Mesenchymal stem cell (in vitro differentiated cells and primary cell): ENCODE measurements around the gene BIK.
"Not testable (repeated sequence)": the region's sequence is repeated elsewhere in the genome, so short reads cannot be mapped to it uniquely, and the experiment has no call there.

Experiments used
- DNase-seq: peaks from one replicate; pipeline ENCODE4 v3.0.0-alpha.2; 2013
- H2AFZ ChIP-seq: one replicate; pipeline ENCODE4 v1.6.1; 2013; ENCODE audit warnings: low read depth, mild to moderate bottlenecking, control low read depth, inconsistent platforms, low read length, moderate library complexity
- H2AK5ac ChIP-seq: 2 replicates; pipeline ENCODE4 v1.6.1; 2013; ENCODE audit warnings: low read length, moderate library complexity, mild to moderate bottlenecking, inconsistent platforms; ENCODE audit not compliant: severe bottlenecking
- H2BK120ac ChIP-seq: one replicate; pipeline ENCODE4 v1.6.1; 2013; ENCODE audit warnings: low read depth, mild to moderate bottlenecking, inconsistent platforms, low read length, moderate library complexity
- H2BK12ac ChIP-seq, 2 experiments: one replicate each; pipeline ENCODE4 v1.6.1; 2013; ENCODE audit warnings: inconsistent platforms in 2 of 2, low read length in 2 of 2, mild to moderate bottlenecking in 2 of 2, moderate library complexity in 2 of 2, control low read depth in 1 of 2
- H2BK15ac ChIP-seq: one replicate; pipeline ENCODE4 v1.6.1; 2013; ENCODE audit warnings: mild to moderate bottlenecking, low read depth, inconsistent platforms; ENCODE audit not compliant: poor library complexity, severe bottlenecking
- H2BK5ac ChIP-seq: 2 replicates; pipeline ENCODE4 v1.6.1; 2013; ENCODE audit warnings: low read depth, mild to moderate bottlenecking, low read length, control low read depth, inconsistent platforms; ENCODE audit not compliant: poor library complexity, severe bottlenecking
- H3K14ac ChIP-seq, 2 experiments: one replicate each; pipeline ENCODE4 v1.6.1; 2013; ENCODE audit warnings: inconsistent platforms in 2 of 2, low read length in 2 of 2, control low read depth in 1 of 2, mild to moderate bottlenecking in 1 of 2, moderate library complexity in 1 of 2
- H3K18ac ChIP-seq, 2 experiments: one replicate each; pipeline ENCODE4 v1.6.1; 2013; ENCODE audit warnings: inconsistent platforms in 2 of 2, low read length in 2 of 2, control low read depth in 1 of 2, low read depth in 1 of 2, mild to moderate bottlenecking in 1 of 2
- H3K23ac ChIP-seq, 2 experiments: one replicate each; pipeline ENCODE4 v1.6.1; 2013; ENCODE audit warnings: inconsistent platforms in 2 of 2, low read length in 2 of 2, mild to moderate bottlenecking in 2 of 2, moderate library complexity in 2 of 2, control low read depth in 1 of 2
- H3K27ac ChIP-seq: 2 replicates; pipeline ENCODE4 v1.5.1; 2013; ENCODE audit warnings: mild to moderate bottlenecking, moderate library complexity, low read length, control low read depth, inconsistent platforms; ENCODE audit not compliant: poor library complexity, severe bottlenecking
- H3K27me3 ChIP-seq, 2 experiments: 2 replicates each; pipeline versions ENCODE4 v1.6.1 to v1.7.0; 2013; ENCODE audit warnings: low read length in 2 of 2, mild to moderate bottlenecking in 2 of 2, moderate library complexity in 2 of 2, control low read depth in 1 of 2, inconsistent platforms in 1 of 2; ENCODE audit not compliant: control insufficient read depth in 1 of 2, insufficient read depth in 1 of 2
- H3K36me3 ChIP-seq, 2 experiments: 2 replicates each; pipeline versions ENCODE4 v1.6.1 to v1.7.0; 2013; ENCODE audit warnings: low read length in 2 of 2, control low read depth in 1 of 2, inconsistent platforms in 1 of 2, low read depth in 1 of 2, mild to moderate bottlenecking in 1 of 2; ENCODE audit not compliant: insufficient read depth in 2 of 2, control insufficient read depth in 1 of 2
- H3K4ac ChIP-seq, 2 experiments: one replicate each; pipeline ENCODE4 v1.6.1; 2013; ENCODE audit warnings: inconsistent platforms in 2 of 2, low read length in 2 of 2, mild to moderate bottlenecking in 2 of 2, moderate library complexity in 2 of 2, control low read depth in 1 of 2, low read depth in 1 of 2
- H3K4me1 ChIP-seq: 2 replicates; pipeline ENCODE4 v1.6.1; 2013; ENCODE audit warnings: low read depth, low read length, control low read depth; ENCODE audit not compliant: control insufficient read depth, insufficient read depth
- H3K4me2 ChIP-seq: 2 replicates; pipeline ENCODE4 v1.6.1; 2013; ENCODE audit warnings: low read length, mild to moderate bottlenecking, inconsistent platforms; ENCODE audit not compliant: poor library complexity, severe bottlenecking
- H3K4me3 ChIP-seq, 2 experiments: 2 replicates each; pipeline versions ENCODE4 v1.5.1 to v1.7.0; 2013; ENCODE audit warnings: low read length in 2 of 2, mild to moderate bottlenecking in 2 of 2, control low read depth in 1 of 2, low read depth in 1 of 2; ENCODE audit not compliant: insufficient read depth in 1 of 2
- H3K79me1 ChIP-seq: replicated peaks from 2 replicates; pipeline ENCODE4 v1.6.1; 2013; ENCODE audit warnings: mild to moderate bottlenecking, control low read depth, low read length, inconsistent platforms; ENCODE audit not compliant: poor library complexity, severe bottlenecking
- H3K9ac ChIP-seq: 2 replicates; pipeline ENCODE4 v1.7.0; 2013; ENCODE audit warnings: mild to moderate bottlenecking, low read length, moderate library complexity
- H3K9me3 ChIP-seq: 2 replicates; pipeline ENCODE4 v1.7.0; 2013; ENCODE audit warnings: mild to moderate bottlenecking, low read length; ENCODE audit not compliant: control insufficient read depth
- H4K8ac ChIP-seq: one replicate; pipeline ENCODE4 v1.6.1; 2013; ENCODE audit warnings: inconsistent platforms, mild to moderate bottlenecking, low read length, moderate library complexity
- H4K91ac ChIP-seq: one replicate; pipeline ENCODE4 v1.6.1; 2013; ENCODE audit warnings: mild to moderate bottlenecking, low read length, inconsistent platforms
- WGBS: methylation state at CpG from one replicate; pipeline ENCODE4 v1.1.7; 2013; ENCODE audit warnings: mixed read lengths; 5-methylcytosine and 5-hydroxymethylcytosine counted together

The BIK gene

DNA sequence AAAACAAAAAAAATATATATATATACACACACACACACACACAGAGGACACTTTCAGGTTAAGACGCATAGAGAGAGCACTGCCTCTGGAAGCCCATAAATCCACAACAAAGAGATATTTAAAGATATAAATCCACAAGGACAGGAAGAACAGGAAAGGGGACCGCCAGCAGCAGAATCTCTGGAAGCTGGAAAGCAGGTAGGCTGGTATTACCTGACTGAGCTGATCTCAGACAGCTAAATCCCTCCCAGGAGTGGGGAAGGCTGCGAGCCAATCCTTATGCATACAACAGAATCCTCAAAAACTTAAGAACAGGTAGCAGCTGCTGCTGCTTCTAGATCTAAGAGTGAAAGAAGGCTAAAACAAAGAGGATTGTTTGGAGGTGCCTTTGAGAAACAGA, 34.4 kb downstream of the BIK start:
- H4K8ac ChIP-seq = no peak overlapping the region
- no peak overlapping the region for H2BK120ac ChIP-seq
- H3K27me3 ChIP-seq = no peaks in the 10 kb centered on the region
- H2BK15ac ChIP-seq = no peak overlapping the region
- no peak overlapping the region for H3K4ac ChIP-seq
- DNase-seq = no peak
- H2BK5ac ChIP-seq = no peak overlapping the region
- H4K91ac ChIP-seq = no peak overlapping the region
- H2AK5ac ChIP-seq = no peak overlapping the region
- H3K23ac ChIP-seq = no peak overlapping the region
- H2AFZ ChIP-seq = no peak overlapping the region
- H3K4me2 ChIP-seq = no peak overlapping the region
- H3K9ac ChIP-seq = no peak overlapping the region
- no peak overlapping the region for H3K18ac ChIP-seq
- H3K14ac ChIP-seq = no peak overlapping the region
- 89% methylated on average over 2 of the region's 3 CpGs for WGBS
- peaks cover 12 to 14% of the 10 kb centered on the region in 2 experiments for H3K36me3 ChIP-seq
- peaks cover 12% of the 10 kb centered on the region for H3K4me1 ChIP-seq
- H2BK12ac ChIP-seq = no peak overlapping the region
- no peaks in the 10 kb centered on the region for H3K9me3 ChIP-seq
- H3K27ac ChIP-seq = no peak overlapping the region
- no peak overlapping the region for H3K4me3 ChIP-seq
- peaks cover 21% of the 10 kb centered on the region for H3K79me1 ChIP-seq

DNA sequence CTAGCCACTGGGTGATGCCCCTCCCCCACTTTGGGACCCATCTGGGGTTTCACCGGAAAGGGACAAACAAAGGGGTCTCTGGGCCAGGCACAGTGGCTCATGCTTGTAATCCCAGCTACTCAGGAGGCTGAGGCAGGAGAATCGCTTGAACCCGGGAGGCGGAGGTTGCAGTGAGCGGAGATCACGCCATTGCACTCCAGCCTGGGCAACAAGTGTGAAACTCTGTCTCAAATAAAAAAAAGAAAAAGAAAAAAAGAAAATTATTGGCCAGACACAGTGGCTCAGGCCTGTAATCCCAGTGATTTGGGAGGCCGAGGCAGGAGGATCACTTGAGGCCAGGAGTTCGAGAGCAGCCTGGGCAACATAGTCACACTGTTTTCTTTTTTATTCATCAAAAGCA, 34.8 kb downstream of the BIK start:
- not testable (repeated sequence) for H3K4ac ChIP-seq, H4K8ac ChIP-seq, H2BK12ac ChIP-seq, H3K4me3 ChIP-seq, H2BK15ac ChIP-seq, H3K36me3 ChIP-seq, H3K9ac ChIP-seq, H3K4me2 ChIP-seq, DNase-seq, H3K14ac ChIP-seq, H2AFZ ChIP-seq, H3K27me3 ChIP-seq, H4K91ac ChIP-seq, H2BK120ac ChIP-seq, H3K23ac ChIP-seq, H3K9me3 ChIP-seq, H2AK5ac ChIP-seq, H3K27ac ChIP-seq, H2BK5ac ChIP-seq, H3K18ac ChIP-seq
- Histone ChIP-seq H3K79me1 (peaks cover 18% of the 10 kb centered on the region), H3K4me1 (peaks cover 12% of the 10 kb centered on the region)
- 98% methylated on average over 7 of the region's 8 CpGs for WGBS

DNA sequence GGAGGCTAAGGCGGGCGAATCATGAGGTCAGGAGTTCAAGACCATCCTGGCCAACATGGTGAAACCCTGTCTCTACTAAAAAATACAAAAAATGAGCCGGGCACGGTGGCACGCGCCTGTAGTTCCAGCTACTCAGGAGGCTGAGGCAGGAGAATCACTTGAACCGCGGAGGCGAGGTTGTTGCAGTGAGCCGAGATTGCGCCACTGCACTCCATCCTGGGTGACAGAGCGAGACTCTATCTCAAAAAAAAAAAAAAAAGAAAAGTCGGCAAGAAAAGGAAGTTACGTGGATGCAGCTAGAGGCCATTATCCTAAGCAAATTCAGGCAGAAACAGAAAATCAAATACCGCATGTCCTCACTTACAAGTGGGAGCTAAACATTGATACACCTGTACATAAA, 35.8 kb downstream of the BIK start:
- H3K27ac ChIP-seq, H3K4ac ChIP-seq, H2BK12ac ChIP-seq, H4K8ac ChIP-seq, DNase-seq, H3K18ac ChIP-seq, H3K27me3 ChIP-seq, H3K9me3 ChIP-seq, H3K4me2 ChIP-seq, H4K91ac ChIP-seq, H3K23ac ChIP-seq, H2AK5ac ChIP-seq, H2BK120ac ChIP-seq, H2BK15ac ChIP-seq, H2BK5ac ChIP-seq, H3K4me3 ChIP-seq, H3K14ac ChIP-seq, H2AFZ ChIP-seq, H3K36me3 ChIP-seq, H3K79me1 ChIP-seq, H3K9ac ChIP-seq: not testable (repeated sequence)
- peaks cover 16% of the 10 kb centered on the region for H3K4me1 ChIP-seq
- 90% methylated on average over 12 of the region's 15 CpGs for WGBS

DNA sequence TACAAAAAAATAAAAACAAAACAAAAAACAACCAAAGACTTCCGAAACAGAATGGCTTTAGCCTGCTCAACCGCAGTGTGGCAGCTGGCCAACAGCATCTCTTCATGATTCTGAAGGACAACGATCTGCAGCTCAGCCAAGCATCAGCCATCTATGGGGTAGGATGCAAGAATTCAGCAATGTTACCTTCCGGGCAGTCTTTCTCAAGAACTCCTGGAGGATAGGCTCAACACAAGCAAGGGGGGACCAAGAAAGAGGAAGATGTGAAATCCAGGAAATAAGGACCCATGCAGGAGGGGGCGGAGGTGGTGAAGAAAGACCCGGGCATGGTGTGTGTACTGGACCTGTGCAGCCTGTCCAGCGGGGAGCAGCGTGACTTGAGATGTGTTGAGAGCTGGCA, 37.3 kb downstream of the BIK start:
- Histone ChIP-seq H3K9me3 (no peaks in the 10 kb centered on the region), H3K36me3 (no peaks in the 10 kb centered on the region), H3K27me3 (no peaks in the 10 kb centered on the region), H3K4me2 (no peak overlapping the region), H3K23ac (no peak overlapping the region), H3K4ac (no peak overlapping the region), H3K79me1 (peaks cover 3% of the 10 kb centered on the region), H2AFZ (no peak overlapping the region), H2BK15ac (no peak overlapping the region), H3K4me3 (no peak overlapping the region), H4K8ac (no peak overlapping the region), H3K4me1 (peaks cover 22% of the 10 kb centered on the region), H2BK5ac (no peak overlapping the region), H3K18ac (no peak overlapping the region), H3K27ac (no peak overlapping the region), H2BK12ac (no peak overlapping the region), H2BK120ac (no peak overlapping the region), H3K9ac (no peak overlapping the region), H4K91ac (no peak overlapping the region), H2AK5ac (no peak overlapping the region), H3K14ac (no peak overlapping the region)
- WGBS = 91% methylated on average over 8 of the region's 8 CpGs
- no peak for DNase-seq
